GM12891 (cell line): ENCODE results near the gene CCDC38.

Experiments used
- DNase-seq: peaks from one replicate; pipeline ENCODE4 v3.0.0; 2011; ENCODE audit warnings: low spot score; ENCODE audit not compliant: insufficient read length
- FAIRE-seq: peaks from 2 replicates; lab custom pipeline; 2011; peaks lifted over from hg19 to GRCh38; lab: Jason Lieb, UNC
- PAX5 ChIP-seq: IDR thresholded peaks from 2 replicates; pipeline ENCODE4 v1.6.1; 2011; ENCODE audit warnings: low read length, moderate library complexity, mild to moderate bottlenecking; ENCODE audit not compliant: insufficient read depth, severe bottlenecking
- POLR2A ChIP-seq: IDR thresholded peaks from 2 replicates; pipeline ENCODE4 v1.6.1; 2011; ENCODE audit warnings: low read depth, low read length, control low read depth
- POLR2AphosphoS5 ChIP-seq: IDR thresholded peaks from 2 replicates; pipeline ENCODE4 v1.6.1; 2011; ENCODE audit warnings: low read depth, low read length, control low read depth
- POU2F2 ChIP-seq: IDR thresholded peaks from 2 replicates; pipeline ENCODE4 v1.6.1; 2011; ENCODE audit warnings: low read depth, mild to moderate bottlenecking, control low read depth, low read length, moderate library complexity
- SPI1 ChIP-seq: IDR thresholded peaks from 2 replicates; pipeline ENCODE4 v1.6.1; 2011; ENCODE audit warnings: low read depth, low read length, control low read depth
- TAF1 ChIP-seq: IDR thresholded peaks from 2 replicates; pipeline ENCODE4 v1.6.1; 2011; ENCODE audit warnings: low read depth, low read length, control low read depth

CCDC38 gene

GRCh38 chr12:95962222-95962621 is 19.8 kb upstream of the CCDC38 start:
- TF ChIP-seq POLR2A: no peak
- TF ChIP-seq PAX5: no peak
- TF ChIP-seq POLR2AphosphoS5: no peak
- TF ChIP-seq TAF1: no peak
- TF ChIP-seq POU2F2: no peak
- TF ChIP-seq SPI1: no peak
- no peak for DNase-seq
- FAIRE-seq: no peak

GRCh38 chr12:95960241-95960640 is 17.8 kb upstream of the CCDC38 start:
- FAIRE-seq (no peak), DNase-seq (no peak)
- TF ChIP-seq SPI1 (no peak), TAF1 (no peak), PAX5 (no peak), POLR2AphosphoS5 (no peak), POU2F2 (no peak), POLR2A (no peak)

DNA sequence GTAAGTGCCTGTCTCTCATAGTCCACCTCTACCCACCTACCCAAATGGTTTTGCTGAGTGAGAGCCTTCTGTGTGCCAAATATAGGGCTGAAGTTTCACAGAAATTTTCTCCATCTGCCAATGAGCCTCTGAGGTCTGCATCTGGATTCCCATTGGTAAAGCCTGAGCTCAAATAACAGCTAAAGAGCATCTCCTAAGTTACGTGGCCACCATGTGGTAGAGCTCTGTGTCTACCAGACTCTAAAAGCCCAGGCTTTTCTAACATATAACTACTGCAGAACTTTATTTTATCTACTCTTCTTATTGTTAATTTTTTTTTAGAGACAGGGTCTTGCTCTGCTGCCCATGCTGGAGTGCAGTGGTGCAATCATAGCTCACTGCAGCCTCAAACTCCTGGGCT is 16.7 kb upstream of the CCDC38 start:
- FAIRE-seq (no peak), DNase-seq (no peak)
- TF ChIP-seq POLR2A: no peak
- TF ChIP-seq SPI1: no peak
- TF ChIP-seq TAF1: no peak
- TF ChIP-seq POLR2AphosphoS5: no peak
- no peak for TF ChIP-seq PAX5
- no peak for TF ChIP-seq POU2F2

DNA sequence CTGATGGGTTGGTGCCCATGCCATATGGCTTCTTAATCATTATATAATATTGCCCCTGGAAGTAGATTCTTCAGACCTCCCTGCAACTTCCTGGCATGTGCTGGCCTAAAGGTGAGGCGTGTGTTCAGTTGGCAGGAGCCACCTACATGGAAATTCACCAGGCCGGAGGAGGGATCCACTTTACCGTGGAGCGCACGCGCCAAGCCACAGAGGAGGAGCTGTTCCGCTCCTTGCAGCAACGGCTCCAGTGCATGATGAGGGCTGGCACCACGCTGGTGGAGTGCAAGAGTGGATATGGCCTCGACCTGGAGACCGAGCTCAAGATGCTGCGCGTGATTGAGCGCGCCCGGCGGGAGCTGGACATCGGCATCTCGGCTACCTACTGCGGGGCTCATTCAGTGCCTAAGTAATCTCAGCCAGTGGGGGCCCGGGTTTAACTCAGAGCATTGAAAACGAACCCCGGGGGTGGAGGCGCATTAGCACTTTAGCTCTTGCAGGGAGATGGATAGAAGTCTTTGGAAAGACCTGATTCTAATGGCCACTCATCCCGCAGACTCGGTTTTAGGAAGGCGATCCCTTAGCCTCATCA is 14.2 kb upstream of the CCDC38 start:
- no peak for DNase-seq
- TF ChIP-seq POU2F2 (no peak), POLR2AphosphoS5 (no peak), SPI1 (no peak), POLR2A (no peak), TAF1 (no peak), PAX5 (no peak)
- no peak for FAIRE-seq

DNA sequence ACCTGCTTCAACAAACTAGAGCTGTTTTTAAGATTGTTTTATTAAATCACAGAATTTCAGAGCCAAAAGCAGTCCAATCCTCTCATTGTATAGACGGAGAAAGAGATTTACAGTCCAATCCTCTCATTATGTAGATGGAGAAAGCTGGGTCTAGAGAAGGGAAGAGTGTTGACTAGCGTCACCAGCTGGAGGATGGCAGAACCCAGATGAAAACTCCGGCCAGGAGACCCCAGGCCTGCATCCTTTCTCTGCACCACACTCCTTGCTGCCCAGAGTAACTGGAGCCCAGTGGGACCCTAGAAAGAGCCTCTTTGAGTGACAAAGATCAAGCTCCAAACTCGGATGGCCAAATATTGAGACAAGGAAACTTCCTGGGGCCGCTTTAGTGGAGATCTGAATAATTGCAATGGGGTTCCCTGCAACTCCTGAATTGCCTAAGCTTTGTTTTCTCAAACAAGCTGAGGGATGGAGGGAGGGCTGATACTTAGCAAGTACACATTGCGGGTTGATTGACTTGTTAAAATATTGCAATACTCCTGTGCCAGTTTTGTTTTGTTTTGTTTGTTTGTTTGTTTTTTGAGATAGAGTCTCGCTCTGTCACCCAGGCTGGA is 13.2 kb upstream of the CCDC38 start:
- no peak for DNase-seq
- no peak for FAIRE-seq
- TF ChIP-seq POLR2A (no peak), POLR2AphosphoS5 (no peak), PAX5 (no peak), SPI1 (no peak), TAF1 (no peak), POU2F2 (no peak)

DNA sequence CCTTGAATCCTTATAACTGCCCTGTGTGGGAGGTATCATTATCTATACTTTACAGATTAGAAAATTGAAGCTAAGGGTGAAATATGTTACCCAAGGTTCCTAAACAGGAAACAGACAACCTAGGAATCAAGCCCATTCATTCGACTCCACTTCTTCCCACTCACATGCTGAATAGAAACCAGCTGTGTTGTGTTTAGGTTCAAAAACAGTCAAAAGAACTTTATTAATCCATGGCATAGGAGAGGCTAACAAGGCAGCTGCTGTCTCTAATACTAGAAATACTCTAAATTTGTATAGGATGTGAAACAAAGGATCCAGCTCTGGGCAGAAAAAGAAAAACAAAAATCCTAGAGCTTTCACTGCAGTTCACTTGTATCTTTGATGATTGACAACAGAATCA is 10.6 kb upstream of the CCDC38 start:
- FAIRE-seq (no peak), DNase-seq (no peak)

DNA sequence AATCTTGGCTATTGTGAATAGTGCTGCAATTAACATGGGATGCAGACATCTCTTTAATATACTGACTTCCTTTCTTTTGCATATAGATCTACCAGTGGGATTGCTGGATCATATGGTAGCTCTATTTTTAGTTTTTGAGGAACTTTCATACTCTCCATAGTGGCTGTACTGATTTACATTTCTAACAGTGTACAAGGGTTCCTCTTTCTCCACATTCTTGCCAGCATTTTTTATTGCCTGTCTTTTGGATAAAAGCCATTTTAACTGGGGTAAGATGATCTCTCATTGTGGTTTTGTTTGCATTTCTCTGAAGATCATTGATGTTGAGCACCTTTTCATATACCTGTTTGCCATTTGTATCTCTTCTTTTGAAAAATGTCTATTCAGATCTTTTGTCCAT is 9.1 kb upstream of the CCDC38 start:
- no peak for DNase-seq
- TF ChIP-seq PAX5 (no peak), POLR2AphosphoS5 (no peak), POU2F2 (no peak), TAF1 (no peak), POLR2A (no peak)
- no peak for FAIRE-seq

More for the DNA sequence above, 10.6 kb upstream of the CCDC38 start:
- no peak for TF ChIP-seq POLR2AphosphoS5
- TF ChIP-seq POU2F2: no peak
- no peak for TF ChIP-seq PAX5
- no peak for TF ChIP-seq SPI1
- no peak for TF ChIP-seq POLR2A
- no peak for TF ChIP-seq TAF1

DNA sequence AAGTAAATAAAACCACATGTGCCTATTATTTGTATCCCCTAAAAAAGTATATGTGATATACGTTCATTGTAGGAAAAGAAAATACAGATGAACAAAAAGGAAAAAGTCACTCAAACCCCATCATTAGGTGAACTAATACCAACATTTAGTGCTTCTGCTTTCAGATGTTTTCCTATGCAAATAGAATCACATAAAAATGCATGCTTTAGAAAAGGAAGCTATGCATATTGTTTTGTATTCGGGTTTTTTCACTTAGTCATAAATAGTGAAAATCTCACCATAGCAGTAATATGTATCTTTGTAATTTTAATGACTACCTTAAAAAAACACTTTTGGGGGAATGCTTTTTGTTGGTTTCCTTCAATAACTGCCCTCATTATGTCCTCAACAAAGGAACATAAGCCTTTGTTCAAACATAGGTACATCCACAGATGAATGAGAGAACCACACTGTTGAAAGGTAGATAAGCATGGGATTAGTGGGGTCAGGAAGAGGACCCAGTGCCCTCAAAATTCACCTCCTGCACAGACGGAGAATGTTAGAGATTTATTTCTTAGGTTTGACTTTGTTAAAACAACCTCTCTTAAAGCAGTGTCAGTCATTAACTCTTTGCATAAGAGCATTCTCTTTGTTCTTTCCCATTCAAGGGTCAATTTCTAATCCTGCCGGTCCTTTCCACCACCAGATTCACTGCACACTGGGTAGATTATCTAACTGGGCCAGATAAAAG is 7.2 kb upstream of the CCDC38 start:
- no peak for FAIRE-seq
- TF ChIP-seq SPI1 (no peak), POU2F2 (no peak), POLR2A (no peak), POLR2AphosphoS5 (no peak), PAX5 (no peak), TAF1 (no peak)
- no peak for DNase-seq

DNA sequence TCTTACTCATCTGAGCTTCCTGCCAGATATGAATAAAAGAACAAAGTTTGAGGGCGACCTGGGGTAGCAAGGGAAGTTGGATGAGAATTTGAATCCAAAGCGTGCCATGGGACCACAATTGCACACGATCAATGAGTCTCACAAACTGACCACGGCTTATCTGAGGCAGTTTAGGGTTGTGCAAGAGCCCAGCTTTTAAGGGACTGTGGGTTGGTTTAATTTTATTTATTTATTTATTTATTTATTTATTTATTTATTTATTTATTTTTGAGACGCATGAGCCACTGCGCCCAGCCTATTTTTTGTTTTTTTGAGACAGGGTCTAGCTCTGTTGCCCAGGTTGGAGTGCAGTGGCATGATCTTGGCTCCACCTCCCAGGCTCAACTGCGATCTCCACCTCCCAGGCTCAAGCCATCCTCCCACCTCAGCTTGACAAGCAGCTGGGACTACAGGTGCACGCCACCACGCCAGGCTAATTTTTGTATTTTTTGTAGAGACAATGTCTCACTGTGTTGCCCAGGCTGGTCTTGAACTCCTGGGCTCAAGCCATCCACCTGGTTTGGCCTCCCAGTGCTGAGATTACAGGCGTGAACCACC is 1.8 kb upstream of the CCDC38 start:
- TF ChIP-seq TAF1 (no peak), POLR2A (no peak), POLR2AphosphoS5 (no peak), SPI1 (no peak), PAX5 (no peak), POU2F2 (no peak)
- FAIRE-seq (no peak), DNase-seq (no peak)
